H9 (cell line): ENCODE data around the gene ABCB1. TPM values are rescaled to one million over a fixed set of nuclear protein-coding genes. Genes with fewer than 3 reads are reported as not detected.

Source experiments
- DNase-seq: peaks from one replicate; pipeline ENCODE4 v3.0.0-alpha.2; 2017
- H2AFZ ChIP-seq: one replicate; pipeline ENCODE4 v1.6.1; 2013; ENCODE audit warnings: mild to moderate bottlenecking, low read length, control low read depth, moderate library complexity
- H2AK5ac ChIP-seq: 2 replicates; pipeline ENCODE4 v1.6.1; 2013; ENCODE audit warnings: low read length, control low read depth, mixed read lengths; ENCODE audit not compliant: insufficient read length
- H2BK120ac ChIP-seq: one replicate; pipeline ENCODE4 v1.6.1; 2013; ENCODE audit warnings: low read depth, mild to moderate bottlenecking, low read length, control low read depth, inconsistent platforms; ENCODE audit not compliant: poor library complexity, severe bottlenecking
- H2BK12ac ChIP-seq: 2 replicates; pipeline ENCODE4 v1.6.1; 2013; ENCODE audit warnings: low read length, control low read depth, mixed read lengths, low read depth; ENCODE audit not compliant: insufficient read length
- H2BK15ac ChIP-seq: 2 replicates; pipeline ENCODE4 v1.6.1; 2013; ENCODE audit warnings: low read depth, low read length, control low read depth
- H2BK20ac ChIP-seq: one replicate; pipeline ENCODE4 v1.6.1; 2013; ENCODE audit warnings: low read depth, mild to moderate bottlenecking, low read length, control low read depth, inconsistent platforms; ENCODE audit not compliant: poor library complexity, severe bottlenecking
- H2BK5ac ChIP-seq: 2 replicates; pipeline ENCODE4 v1.6.1; 2013; ENCODE audit warnings: low read length, control low read depth, mixed read lengths; ENCODE audit not compliant: insufficient read length
- H3K14ac ChIP-seq: 2 replicates; pipeline ENCODE4 v1.6.1; 2013; ENCODE audit warnings: low read length, control low read depth; ENCODE audit not compliant: insufficient read depth
- H3K18ac ChIP-seq: 2 replicates; pipeline ENCODE4 v1.6.1; 2013; ENCODE audit warnings: low read depth, mild to moderate bottlenecking, mixed read lengths, low read length, control low read depth; ENCODE audit not compliant: insufficient read length
- H3K23ac ChIP-seq: 2 replicates; pipeline ENCODE4 v1.6.1; 2013; ENCODE audit warnings: low read length, control low read depth, mixed read lengths, low read depth; ENCODE audit not compliant: insufficient read length
- H3K23me2 ChIP-seq: 2 replicates; pipeline ENCODE4 v1.6.1; 2013; ENCODE audit warnings: low read depth, mild to moderate bottlenecking, mixed read lengths, low read length, control low read depth; ENCODE audit not compliant: insufficient read length, poor library complexity, severe bottlenecking
- H3K27ac ChIP-seq: 2 replicates; pipeline ENCODE4 v1.5.1; 2013; ENCODE audit warnings: low read length, control low read depth, mixed read lengths, low read depth; ENCODE audit not compliant: insufficient read length
- H3K27me3 ChIP-seq: 2 replicates; pipeline ENCODE4 v1.6.1; 2013; ENCODE audit warnings: low read length, control low read depth, inconsistent platforms; ENCODE audit not compliant: insufficient read depth
- H3K4ac ChIP-seq: 2 replicates; pipeline ENCODE4 v1.6.1; 2013; ENCODE audit warnings: low read depth, mild to moderate bottlenecking, control low read depth, inconsistent platforms, low read length, moderate library complexity
- H3K4me1 ChIP-seq: 2 replicates; pipeline ENCODE4 v1.6.1; 2013; ENCODE audit warnings: low read length, control low read depth, inconsistent platforms; ENCODE audit not compliant: insufficient read depth
- H3K4me2 ChIP-seq: 2 replicates; pipeline ENCODE4 v1.6.1; 2013; ENCODE audit warnings: low read length, control low read depth, mixed read lengths; ENCODE audit not compliant: insufficient read length, insufficient read depth
- H3K56ac ChIP-seq: 2 replicates; pipeline ENCODE4 v1.6.1; 2013; ENCODE audit warnings: low read depth, mild to moderate bottlenecking, mixed read lengths, low read length, control low read depth; ENCODE audit not compliant: insufficient read length
- H3K79me1 ChIP-seq: 2 replicates; pipeline ENCODE4 v1.6.1; 2013; ENCODE audit warnings: low read depth, mild to moderate bottlenecking, moderate library complexity, low read length, control low read depth, inconsistent platforms; ENCODE audit not compliant: insufficient read depth, poor library complexity, severe bottlenecking
- H3K79me2 ChIP-seq: 2 replicates; pipeline ENCODE4 v1.6.1; 2013; ENCODE audit warnings: low read length, control low read depth, inconsistent platforms; ENCODE audit not compliant: insufficient read depth
- H3K9ac ChIP-seq: 2 replicates; pipeline ENCODE4 v1.6.1; 2013; ENCODE audit warnings: low read length, control low read depth, mixed read lengths; ENCODE audit not compliant: insufficient read length; ENCODE audit errors: extremely low read depth
- H3K9me3 ChIP-seq: one replicate; pipeline ENCODE4 v1.6.1; 2013; ENCODE audit warnings: low read depth, low read length, inconsistent platforms; ENCODE audit not compliant: control insufficient read depth
- H3T11ph ChIP-seq: one replicate; pipeline ENCODE4 v1.6.1; 2013; ENCODE audit warnings: mild to moderate bottlenecking, low read length, control low read depth, inconsistent platforms
- H4K20me1 ChIP-seq: one replicate; pipeline ENCODE4 v1.6.1; 2013; ENCODE audit not compliant: control insufficient read depth, insufficient read length, insufficient read depth
- H4K5ac ChIP-seq: 2 replicates; pipeline ENCODE4 v1.6.1; 2013; ENCODE audit warnings: low read depth, mild to moderate bottlenecking, mixed read lengths, low read length, control low read depth; ENCODE audit not compliant: insufficient read length
- H4K8ac ChIP-seq: replicated peaks from 2 replicates; pipeline ENCODE4 v1.6.1; 2013; ENCODE audit warnings: low read length, control low read depth, mixed read lengths, low read depth; ENCODE audit not compliant: insufficient read length
- H4K91ac ChIP-seq: 2 replicates; pipeline ENCODE4 v1.6.1; 2013; ENCODE audit warnings: low read depth, mild to moderate bottlenecking, moderate library complexity, mixed read lengths, low read length, control low read depth; ENCODE audit not compliant: insufficient read length
- H3K27ac Mint-ChIP-seq, 3 experiments: 2 replicates in 2 of 3; 3 replicates in 1 of 3; pipeline ENCODE4 v1.8.0; 2020 to 2021; ENCODE audit warnings: mixed read lengths in 3 of 3, mild to moderate bottlenecking in 1 of 3, moderate library complexity in 1 of 3
- H3K27me3 Mint-ChIP-seq: 2 replicates; pipeline ENCODE4 v1.8.0; 2021; ENCODE audit warnings: low read depth, mild to moderate bottlenecking, moderate library complexity, mixed read lengths
- H3K36me3 Mint-ChIP-seq, 3 experiments: 2 replicates in 2 of 3; 3 replicates in 1 of 3; pipeline ENCODE4 v1.8.0; 2020 to 2021; ENCODE audit warnings: low read depth in 3 of 3, mixed read lengths in 3 of 3; ENCODE audit not compliant: insufficient read depth in 1 of 3
- H3K4me1 Mint-ChIP-seq, 2 experiments: 2 replicates each; pipeline ENCODE4 v1.8.0; 2020; ENCODE audit warnings: mixed read lengths in 2 of 2
- H3K4me3 Mint-ChIP-seq, 2 experiments: 2 replicates in 1 of 2; 3 replicates in 1 of 2; pipeline ENCODE4 v1.8.0; 2020 to 2021; ENCODE audit warnings: mild to moderate bottlenecking in 2 of 2, mixed read lengths in 2 of 2, moderate library complexity in 1 of 2
- H3K9me3 Mint-ChIP-seq, 2 experiments: 2 replicates in 1 of 2; 3 replicates in 1 of 2; pipeline ENCODE4 v1.8.0; 2020; ENCODE audit warnings: mild to moderate bottlenecking in 2 of 2, mixed read lengths in 2 of 2, moderate library complexity in 1 of 2
- WGBS: extraction: QIAGEN DNeasy Blood & Tissue Kit; methylation state at CpG from one replicate; pipeline ENCODE4 v1.1.7; 2013; ENCODE audit warnings: missing lambda C conversion rate, low lambda C conversion rate, mixed read lengths; ENCODE audit not compliant: insufficient read length; ENCODE audit errors: extremely low coverage; 5-methylcytosine and 5-hydroxymethylcytosine counted together
- total RNA-seq: library from RNA; stranded (reverse); gene quantifications from 2 replicates; pipeline ENCODE4 v1.2.1, GENCODE V29; 2021
- TF ChIP-seq, protein P1 (sequence below): fragments of 200-600 bp; sonication (generic); conservative IDR thresholded peaks from 3 replicates; pipeline ENCODE4 v1.8.0; 2021; ENCODE audit warnings: antibody characterized with exemption, mild to moderate bottlenecking

The ABCB1 gene
- total RNA-seq, 1 experiment from 2014 or later: 0.33 TPM

DNA sequence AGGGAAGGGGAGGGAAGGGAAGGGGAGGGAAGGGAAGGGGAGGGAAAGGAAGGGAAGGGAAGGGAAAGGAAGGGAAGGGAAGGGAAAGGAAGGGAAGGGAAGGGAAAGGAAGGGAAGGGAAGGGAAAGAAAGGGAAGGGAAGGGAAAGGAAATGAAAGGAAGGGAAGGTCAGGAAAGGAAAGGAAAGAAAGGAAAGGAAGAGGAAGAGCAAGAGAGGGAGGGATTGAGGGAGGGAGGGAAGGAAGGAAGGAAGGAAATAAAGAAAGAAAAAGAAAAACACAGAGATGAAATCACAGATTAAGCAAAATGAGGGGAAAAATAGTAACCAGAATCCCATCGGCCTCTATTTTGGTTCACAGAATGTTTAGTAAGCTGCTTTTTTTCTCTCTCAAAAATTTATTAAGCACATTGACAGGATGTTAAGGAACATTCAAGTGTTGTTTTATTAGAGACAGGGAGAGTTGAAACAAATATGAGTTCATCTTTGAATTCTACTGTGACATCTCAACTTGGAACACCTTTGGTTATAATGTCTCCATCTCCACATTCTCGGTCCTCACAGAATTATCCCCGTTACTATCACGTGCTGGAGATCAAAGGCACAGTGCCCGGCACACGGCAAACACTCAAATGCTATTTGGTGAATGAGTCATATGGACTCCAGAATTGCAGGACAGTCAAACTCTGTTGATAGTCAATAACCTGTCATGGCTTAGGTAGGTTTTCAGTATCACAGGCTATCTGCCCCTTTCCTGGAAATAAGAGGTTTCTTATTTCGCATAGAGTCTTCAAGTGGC lies 52.4 kb downstream of the ABCB1 start:
- H3K79me1 ChIP-seq: no peaks in the 10 kb centered on the region
- no peak overlapping the region for H2BK5ac ChIP-seq
- no peaks in the 10 kb centered on the region for H3K4me1 ChIP-seq
- H3K9me3 Mint-ChIP-seq: no peaks in the 10 kb centered on the region
- H3K9ac ChIP-seq: no peak overlapping the region
- no peaks in the 10 kb centered on the region for H3K9me3 ChIP-seq
- no peak overlapping the region for H3K4me2 ChIP-seq
- no peaks in the 10 kb centered on the region for H4K20me1 ChIP-seq
- H3K27me3 Mint-ChIP-seq: no peaks in the 10 kb centered on the region
- H3K23me2 ChIP-seq: no peaks in the 10 kb centered on the region
- H4K8ac ChIP-seq: no peak overlapping the region
- H3K14ac ChIP-seq: no peak overlapping the region
- no peak overlapping the region for H3K18ac ChIP-seq
- no peak overlapping the region for H4K91ac ChIP-seq
- no peak overlapping the region for H2AK5ac ChIP-seq
- no peak overlapping the region for H3K4ac ChIP-seq
- no peaks in the 10 kb centered on the region for H3K79me2 ChIP-seq
- no peak overlapping the region for H2BK12ac ChIP-seq
- H3K56ac ChIP-seq: no peak overlapping the region
- peaks cover 6% of the 10 kb centered on the region in 2 experiments for H3K4me1 Mint-ChIP-seq
- no peak overlapping the region for H3K27ac ChIP-seq
- no peak overlapping the region for H3K27ac Mint-ChIP-seq
- no peaks in the 10 kb centered on the region for H3K27me3 ChIP-seq
- H3K4me3 Mint-ChIP-seq: no peak overlapping the region
- no CpG with 5 or more reads among the region's 7 CpGs for WGBS
- no peak overlapping the region for H2BK20ac ChIP-seq
- H3K36me3 Mint-ChIP-seq: no peaks in the 10 kb centered on the region
- no peak overlapping the region for H3K23ac ChIP-seq
- TF ChIP-seq, protein P1, sequence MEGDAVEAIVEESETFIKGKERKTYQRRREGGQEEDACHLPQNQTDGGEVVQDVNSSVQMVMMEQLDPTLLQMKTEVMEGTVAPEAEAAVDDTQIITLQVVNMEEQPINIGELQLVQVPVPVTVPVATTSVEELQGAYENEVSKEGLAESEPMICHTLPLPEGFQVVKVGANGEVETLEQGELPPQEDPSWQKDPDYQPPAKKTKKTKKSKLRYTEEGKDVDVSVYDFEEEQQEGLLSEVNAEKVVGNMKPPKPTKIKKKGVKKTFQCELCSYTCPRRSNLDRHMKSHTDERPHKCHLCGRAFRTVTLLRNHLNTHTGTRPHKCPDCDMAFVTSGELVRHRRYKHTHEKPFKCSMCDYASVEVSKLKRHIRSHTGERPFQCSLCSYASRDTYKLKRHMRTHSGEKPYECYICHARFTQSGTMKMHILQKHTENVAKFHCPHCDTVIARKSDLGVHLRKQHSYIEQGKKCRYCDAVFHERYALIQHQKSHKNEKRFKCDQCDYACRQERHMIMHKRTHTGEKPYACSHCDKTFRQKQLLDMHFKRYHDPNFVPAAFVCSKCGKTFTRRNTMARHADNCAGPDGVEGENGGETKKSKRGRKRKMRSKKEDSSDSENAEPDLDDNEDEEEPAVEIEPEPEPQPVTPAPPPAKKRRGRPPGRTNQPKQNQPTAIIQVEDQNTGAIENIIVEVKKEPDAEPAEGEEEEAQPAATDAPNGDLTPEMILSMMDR: no peak
- no peak overlapping the region for H2BK120ac ChIP-seq
- DNase-seq: no peak
- H2BK15ac ChIP-seq: no peak overlapping the region
- H4K5ac ChIP-seq: no peak overlapping the region
- H3T11ph ChIP-seq: no peak overlapping the region
- no peak overlapping the region for H2AFZ ChIP-seq
